Activated CD4-positive, alpha-beta T cell treated with anti-CD3 and anti-CD28 coated beads, Interleukin-2, amount 50 U/mL, for 16 hours (primary cell): ENCODE data around the gene ALPP.
"Not testable (repeated sequence)": the region's sequence is repeated elsewhere in the genome, so short reads cannot be mapped to it uniquely, and the experiment has no call there.

ENCODE experiments used
- DNase-seq: peaks from one replicate; pipeline ENCODE4 v3.0.0-alpha.2; 2020

ALPP gene

GRCh38 chr2:232341061-232341738, 37.4 kb upstream of the ALPP start:
- no peak for DNase-seq

DNA sequence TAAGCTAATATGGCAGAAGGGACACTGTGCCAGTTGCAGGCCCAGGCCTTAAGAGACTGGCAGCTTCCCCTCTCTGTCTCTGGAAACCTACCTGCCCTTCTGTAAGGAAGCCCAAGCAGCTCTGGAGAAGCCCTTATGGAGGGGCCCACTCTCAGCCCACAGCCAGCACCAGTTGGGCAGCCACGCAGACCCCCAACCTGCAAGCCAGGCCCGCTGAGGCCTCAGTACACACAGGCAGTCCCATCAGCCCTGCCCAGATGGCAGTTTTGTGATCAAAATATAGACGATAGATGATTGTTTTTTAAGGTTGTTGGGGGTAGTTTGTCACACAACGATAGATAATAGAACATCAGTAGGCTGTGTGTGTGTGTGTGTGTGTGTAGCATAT, 36.8 kb upstream of the ALPP start:
- DNase-seq = no peak

GRCh38 chr2:232342635-232343565, 35.7 kb upstream of the ALPP start:
- no peak for DNase-seq

- DNase-seq = no peak
These were observed 34.7 kb upstream of the ALPP start for GRCh38 chr2:232343821-232344220.

DNA sequence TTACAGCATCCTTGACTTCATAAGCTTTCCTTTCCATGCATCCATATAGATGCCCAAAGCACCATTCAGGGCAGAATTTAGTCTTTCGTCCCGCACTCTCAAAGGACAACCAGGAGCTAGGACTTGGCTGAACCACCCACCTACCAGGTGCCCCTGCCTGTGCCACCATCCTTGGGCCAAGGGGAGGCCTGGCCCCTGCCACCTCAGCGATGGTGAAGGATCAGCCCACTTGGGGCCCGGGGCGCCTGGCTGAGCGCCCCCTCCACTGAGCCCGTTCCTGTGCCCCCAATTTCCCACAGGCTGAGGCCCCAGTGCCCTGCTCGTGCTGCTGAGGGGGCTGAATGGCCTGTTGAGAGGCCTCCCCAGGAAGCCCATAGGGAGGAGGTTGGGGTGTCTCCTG, 33.3 kb upstream of the ALPP start:
- DNase-seq = no peak

DNA sequence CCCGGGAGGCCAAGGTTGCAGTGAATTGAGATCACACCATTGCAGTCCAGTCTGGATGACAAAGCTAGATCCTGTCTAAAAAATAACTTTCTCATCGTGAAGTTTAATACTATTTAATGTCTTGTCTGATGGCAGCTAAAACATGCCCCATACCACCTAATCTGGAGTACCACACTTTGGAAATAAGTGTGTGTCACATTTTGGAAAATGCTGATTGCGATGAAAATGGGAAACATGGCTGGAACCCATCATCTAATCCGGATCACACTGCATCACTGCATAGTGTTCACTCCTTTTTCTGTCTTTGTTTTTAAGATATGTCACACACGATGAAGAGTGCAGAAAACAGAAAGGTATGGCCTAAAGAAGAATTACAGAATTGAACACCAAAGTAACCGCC, 31.2 kb upstream of the ALPP start:
- no peak for DNase-seq

GRCh38 chr2:232348936-232349335, 29.6 kb upstream of the ALPP start:
- no peak for DNase-seq

DNA sequence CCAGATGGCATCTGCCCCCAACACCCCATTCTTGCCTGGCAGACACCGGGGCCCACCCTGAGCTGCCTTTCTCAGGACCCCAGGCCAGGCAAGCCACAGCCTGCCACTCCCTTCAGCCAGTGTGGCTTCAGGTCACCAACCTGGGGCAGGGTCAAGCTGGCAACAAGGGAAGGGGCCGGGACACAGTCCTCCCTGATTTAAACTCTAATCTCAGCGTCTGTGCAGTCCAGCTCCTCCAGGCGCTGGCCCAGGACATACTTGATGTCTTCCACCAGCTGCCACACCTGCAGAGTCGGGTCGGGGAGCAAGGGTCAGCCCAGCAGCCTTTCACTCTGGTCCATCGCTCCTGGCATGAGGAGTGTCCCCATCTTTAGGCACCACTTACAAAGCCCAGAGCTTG, 29.0 kb upstream of the ALPP start:
- DNase-seq = no peak

GRCh38 chr2:232349946-232350635, 28.5 kb upstream of the ALPP start:
- DNase-seq = no peak

DNA sequence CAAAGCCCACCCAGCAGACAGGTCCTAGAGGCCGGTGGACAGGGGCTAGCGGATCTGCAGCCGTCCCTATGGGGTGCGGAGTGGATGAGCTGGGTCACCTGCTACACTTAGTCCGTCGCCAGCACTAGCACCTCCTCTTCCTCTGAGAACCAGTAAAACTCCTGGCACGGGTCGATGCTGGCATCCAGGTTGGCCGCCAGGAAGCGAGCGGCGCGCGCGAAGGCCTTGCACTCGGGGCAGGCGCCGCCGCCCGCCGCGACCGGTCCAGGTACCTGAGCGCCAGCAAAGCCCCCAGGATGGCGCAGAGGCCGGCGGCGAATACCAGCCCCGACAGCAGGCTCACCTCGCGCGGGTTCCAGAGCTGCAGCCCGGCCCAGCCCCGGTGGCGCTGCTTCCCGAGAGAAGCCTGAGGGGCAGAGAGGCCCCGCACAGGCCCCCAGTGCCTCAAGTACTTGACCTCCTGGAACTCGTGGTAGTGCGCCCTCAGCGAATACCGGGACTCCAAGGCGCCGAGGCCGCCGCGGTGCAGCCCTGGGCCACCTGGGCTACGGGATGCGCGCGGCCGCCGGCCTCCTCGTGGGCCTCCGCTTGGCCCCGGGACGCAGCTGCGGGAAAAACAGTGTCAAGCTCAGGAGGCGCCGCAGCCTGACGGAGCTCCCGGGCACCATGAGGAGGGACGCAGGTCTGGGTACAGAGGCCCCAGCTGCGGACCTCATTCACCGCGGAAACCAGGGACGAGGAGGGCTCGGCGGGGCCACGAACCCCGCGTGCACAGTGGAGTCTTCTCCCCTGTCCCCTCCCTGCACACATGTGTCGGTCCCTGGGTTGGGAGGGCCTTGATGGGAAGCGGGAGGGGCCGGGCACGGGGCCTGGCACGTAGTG, 27.5 kb upstream of the ALPP start:
- no peak for DNase-seq

DNA sequence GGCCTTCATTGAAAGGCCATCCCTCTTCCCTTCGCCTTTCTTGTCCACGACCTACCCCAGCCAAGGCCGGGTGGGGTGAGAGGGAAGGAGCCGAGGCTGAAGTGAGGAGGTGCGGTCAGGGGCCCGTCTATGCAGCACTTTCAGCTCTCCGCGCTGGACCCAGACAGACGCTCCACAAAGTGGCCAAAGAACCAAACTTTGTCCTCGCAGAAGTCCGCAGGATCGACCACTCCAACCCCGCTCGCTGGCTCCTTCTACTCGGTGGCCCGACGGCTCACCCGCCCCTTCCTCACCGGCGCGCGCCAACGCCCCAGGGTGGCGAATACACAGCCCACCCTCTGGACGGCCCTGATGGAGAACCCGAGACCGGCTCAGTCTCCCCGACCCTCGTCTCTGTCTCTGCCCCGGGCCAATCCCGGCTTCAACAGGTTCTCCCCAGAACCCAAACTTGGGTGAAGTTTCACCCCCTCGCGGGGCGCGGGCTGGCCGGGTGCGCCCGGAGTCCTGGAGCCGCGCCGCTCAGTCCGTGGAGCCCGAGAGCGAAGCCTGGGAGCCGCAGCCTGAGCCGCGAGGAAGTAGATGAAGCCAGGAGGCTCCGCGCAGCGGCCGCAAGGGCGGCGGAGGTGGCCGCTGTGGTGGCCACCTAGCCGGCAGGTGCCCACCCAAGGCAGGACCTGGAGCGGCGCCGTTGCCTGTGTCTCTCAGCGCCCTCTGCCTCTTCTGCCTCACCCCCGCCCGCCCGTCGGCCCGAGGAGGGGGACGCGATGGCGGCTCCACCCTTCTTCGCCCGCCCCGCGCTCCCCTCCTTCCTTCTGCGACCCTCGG, 26.7 kb upstream of the ALPP start:
- DNase-seq = no peak

GRCh38 chr2:232352511-232353091, 25.9 kb upstream of the ALPP start:
- DNase-seq = no peak

DNA sequence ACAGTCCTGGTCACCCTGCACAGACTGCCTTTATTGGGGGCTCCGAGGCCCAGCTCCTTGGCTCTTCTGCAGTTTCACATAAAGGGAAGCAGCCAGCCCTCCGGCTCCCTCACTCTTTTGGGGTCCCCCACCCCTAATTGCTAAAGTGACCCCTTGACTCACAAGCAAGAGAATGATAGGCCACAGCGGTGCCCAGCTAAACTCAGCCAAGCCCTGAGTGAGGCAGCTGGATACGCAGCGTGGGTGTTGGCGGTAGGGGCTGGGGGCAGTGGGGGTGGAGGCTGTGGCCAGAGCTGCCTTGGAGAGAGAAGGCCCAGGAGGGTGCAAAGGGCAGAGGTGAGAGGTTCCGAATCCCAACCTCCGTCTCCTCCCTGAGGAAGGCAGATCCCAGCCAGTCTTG, 25.5 kb upstream of the ALPP start:
- DNase-seq = no peak

DNA sequence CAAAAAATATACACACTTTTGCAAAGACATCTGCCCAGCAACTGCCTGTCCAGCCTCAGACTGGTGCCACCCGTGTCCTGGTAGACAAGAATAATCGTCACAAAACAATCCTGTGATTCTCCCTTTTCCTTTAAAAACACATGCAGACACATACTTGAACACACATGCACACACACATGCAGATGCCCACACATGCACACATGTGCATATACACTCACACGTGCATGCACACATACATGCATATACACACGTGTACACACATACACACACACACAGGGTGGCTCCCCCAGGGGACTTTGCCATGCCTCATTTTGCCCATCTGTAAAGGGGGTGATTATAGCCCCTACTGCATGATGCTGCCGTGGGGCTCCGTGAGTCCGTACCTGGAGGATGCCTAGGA, 24.9 kb upstream of the ALPP start:
- DNase-seq = no peak

DNA sequence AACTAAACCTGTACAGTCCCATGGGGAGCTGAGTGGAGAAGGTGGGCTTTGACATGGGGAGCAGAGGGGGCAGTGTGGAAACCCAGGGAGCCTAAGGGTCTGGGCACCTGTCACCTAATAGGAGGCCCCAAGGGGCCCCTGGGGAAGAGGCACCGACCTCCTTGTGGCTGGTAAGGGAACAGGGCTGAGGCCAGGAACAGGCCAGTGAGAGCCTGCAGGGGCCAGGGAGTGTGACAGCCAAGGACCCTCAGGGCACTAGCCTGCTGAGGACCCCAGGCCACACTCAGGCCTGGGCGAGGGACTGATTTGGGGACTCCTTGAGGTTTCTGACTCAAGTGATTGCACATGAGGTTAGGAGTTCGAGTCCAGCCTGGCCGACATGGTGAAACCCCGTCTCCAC, 24.5 kb upstream of the ALPP start:
- no peak for DNase-seq

DNA sequence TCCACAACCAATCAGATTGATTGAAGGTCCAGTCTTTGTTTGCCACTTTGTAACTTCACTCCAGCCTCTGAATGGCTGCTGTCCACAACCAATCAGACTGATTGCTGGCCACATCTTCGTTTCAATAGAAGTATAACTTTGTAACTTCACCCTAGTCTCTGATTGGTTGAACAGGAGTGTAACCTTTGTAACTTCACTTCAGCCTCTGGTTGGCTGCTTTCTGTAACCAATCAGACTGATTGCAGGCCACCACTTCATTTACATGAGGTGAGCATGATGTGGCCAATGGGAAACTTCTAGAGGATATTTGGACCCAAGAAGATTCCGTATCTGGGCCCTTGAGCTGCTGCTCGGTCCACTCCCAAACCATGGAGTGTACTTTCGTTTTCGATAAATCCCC, 16.9 kb upstream of the ALPP start:
- no peak for DNase-seq

DNA sequence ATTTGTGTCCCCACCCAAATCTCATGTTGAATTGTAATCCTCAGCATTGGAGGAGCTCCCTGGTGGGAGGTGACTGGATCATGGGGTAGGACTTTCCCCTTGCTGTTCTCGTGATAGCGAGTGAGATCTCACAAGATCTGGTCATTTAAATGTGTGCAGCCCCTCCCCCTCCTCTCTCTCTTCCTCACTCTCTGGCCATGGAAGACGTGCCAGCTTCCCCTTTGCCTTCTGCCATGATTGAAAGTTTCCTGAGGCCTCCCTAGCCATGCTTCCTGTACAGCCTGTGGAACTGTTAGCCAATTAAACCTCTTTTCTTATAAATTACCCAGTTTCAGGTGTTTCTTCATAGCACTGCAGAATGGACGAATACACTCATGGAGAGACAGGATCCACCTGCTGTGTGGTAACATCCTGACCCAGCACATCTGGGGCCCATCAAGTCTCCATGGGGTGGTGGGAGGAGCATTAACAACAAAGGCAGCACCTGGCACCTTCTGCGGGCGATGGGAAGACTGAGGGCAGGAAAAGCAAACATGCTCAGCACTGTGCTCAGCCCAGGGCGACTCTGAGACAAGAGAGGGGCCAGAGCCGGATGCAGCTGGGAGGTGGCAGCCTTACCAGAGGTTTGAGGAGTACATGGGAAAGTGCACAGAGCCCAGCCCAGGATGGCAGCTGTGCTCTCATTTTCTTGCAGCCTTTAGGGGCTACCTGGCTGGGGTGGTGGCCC, 16.2 kb upstream of the ALPP start:
- DNase-seq = no peak

DNA sequence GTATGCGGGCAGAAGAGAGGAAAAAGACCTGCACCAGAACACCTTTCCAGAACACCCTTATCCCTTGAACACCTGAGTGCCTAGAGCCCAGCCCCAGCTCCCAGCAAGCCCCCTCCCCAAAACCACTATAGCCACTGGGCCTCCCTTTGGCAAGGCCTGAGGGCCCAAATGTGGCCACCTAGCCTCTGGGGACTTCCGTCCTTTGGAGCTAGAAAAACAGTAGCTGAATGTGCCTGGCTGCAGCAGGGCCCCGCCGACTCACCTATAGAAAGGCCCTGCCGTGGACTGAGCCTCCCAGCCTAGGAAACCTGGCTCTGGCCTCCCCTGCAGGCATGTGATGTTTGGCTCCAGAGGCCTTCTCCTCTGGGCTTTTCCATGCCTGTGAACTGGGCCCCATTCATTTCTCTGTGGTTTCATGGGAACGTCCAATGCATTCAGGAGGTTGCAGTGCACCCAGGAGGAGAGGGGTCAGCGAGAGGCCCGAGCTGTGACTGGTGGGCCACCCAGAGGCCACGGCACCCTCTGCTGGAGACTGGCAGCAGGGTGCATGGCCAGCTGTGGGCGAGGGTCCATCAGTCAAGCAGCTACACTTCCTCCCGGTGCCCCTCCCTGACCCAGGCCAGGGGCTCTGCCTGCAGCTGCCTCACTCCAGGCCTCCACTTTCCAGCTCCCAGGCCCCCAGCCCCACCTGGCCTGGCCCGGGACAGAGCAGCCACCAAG, 15.3 kb upstream of the ALPP start:
- DNase-seq = not testable (repeated sequence)

- DNase-seq = peak; percentile 37
These were observed 14.6 kb upstream of the ALPP start for GRCh38 chr2:232363784-232364615.
